Neural cell (in vitro differentiated cells): ENCODE measurements around the gene TMEM59L. TPM values are rescaled to one million over a fixed set of nuclear protein-coding genes. Genes with fewer than 3 reads are reported as not detected.

ENCODE experiments used
- H2AFZ ChIP-seq: fragments of 200-600, 300-800 bp; sonication (generic), shearing (Covaris generic); 2 replicates; pipeline ENCODE4 v1.6.0; 2014; ENCODE audit warnings: low read depth, mild to moderate bottlenecking, antibody characterized with exemption, low read length, moderate library complexity
- H3F3A ChIP-seq: fragments of 200-600 bp; shearing (Covaris generic); 2 replicates; pipeline ENCODE4 v1.6.1; 2016; ENCODE audit warnings: mild to moderate bottlenecking, moderate library complexity, mixed read lengths, antibody characterized with exemption, low read length; ENCODE audit not compliant: insufficient read depth, poor library complexity, severe bottlenecking
- H3K27ac ChIP-seq: fragments of 200-600, 300-800 bp; sonication (generic), shearing (Covaris generic); 2 replicates; pipeline ENCODE4 v1.5.1; 2014; ENCODE audit warnings: mild to moderate bottlenecking, low read length, moderate library complexity
- H3K27me3 ChIP-seq: fragments of 300-800, 200-600 bp; sonication (generic), shearing (Covaris generic); 2 replicates; pipeline ENCODE4 v1.6.0; 2014; ENCODE audit warnings: mild to moderate bottlenecking, low read depth, low read length, moderate library complexity; ENCODE audit not compliant: insufficient read depth
- H3K36me3 ChIP-seq: fragments of 300-800, 200-600 bp; sonication (generic), shearing (Covaris generic); 2 replicates; pipeline ENCODE4 v1.5.1; 2014; ENCODE audit warnings: mild to moderate bottlenecking, antibody characterized with exemption, low read length, moderate library complexity; ENCODE audit not compliant: insufficient read depth
- H3K4me2 ChIP-seq: fragments of 300-800, 200-600 bp; sonication (generic), shearing (Covaris generic); 2 replicates; pipeline ENCODE4 v1.6.0; 2014; ENCODE audit warnings: mild to moderate bottlenecking, low read length
- H3K4me3 ChIP-seq: fragments of 300-800, 200-600 bp; sonication (generic), shearing (Covaris generic); 2 replicates; pipeline ENCODE4 v1.5.1; 2014; ENCODE audit warnings: mild to moderate bottlenecking, low read length, moderate library complexity
- H3K79me2 ChIP-seq: fragments of 200-600 bp; shearing (Covaris generic); replicated peaks from 2 replicates; pipeline ENCODE4 v1.6.0; 2014; ENCODE audit warnings: mild to moderate bottlenecking, low read length, moderate library complexity; ENCODE audit not compliant: insufficient read depth
- H3K9ac ChIP-seq: fragments of 300-800, 200-600 bp; sonication (generic), shearing (Covaris generic); 2 replicates; pipeline ENCODE4 v1.6.1; 2016; ENCODE audit warnings: mild to moderate bottlenecking, low read length, mixed read lengths
- H3K9me2 ChIP-seq: fragments of 200-600 bp; shearing (Covaris generic); 2 replicates; pipeline ENCODE4 v1.6.1; 2016; ENCODE audit warnings: mild to moderate bottlenecking, low read length, mixed read lengths; ENCODE audit not compliant: insufficient read depth
- H3K9me3 ChIP-seq: fragments of 200-600, 300-800 bp; sonication (generic), shearing (Covaris generic); 2 replicates; pipeline ENCODE4 v1.6.1; 2016; ENCODE audit warnings: mild to moderate bottlenecking, mixed run types, low read length, moderate library complexity, mixed read lengths
- H4K20me1 ChIP-seq: fragments of 200-600 bp; shearing (Covaris generic); 2 replicates; pipeline ENCODE4 v1.6.1; 2016; ENCODE audit warnings: mild to moderate bottlenecking, mixed run types; ENCODE audit not compliant: insufficient read depth
- CTCF ChIP-seq: fragments of 450-650 bp; IDR thresholded peaks from 2 replicates; pipeline ENCODE4 v1.5.1; 2014; ENCODE audit warnings: antibody characterized with exemption, mild to moderate bottlenecking, moderate library complexity; ENCODE audit not compliant: poor library complexity, severe bottlenecking
- EP300 ChIP-seq: fragments of 450-650 bp; conservative IDR thresholded peaks from 2 replicates; pipeline ENCODE4 v1.6.1; 2014; ENCODE audit warnings: antibody characterized with exemption, mild to moderate bottlenecking, moderate library complexity; ENCODE audit not compliant: poor library complexity, severe bottlenecking
- EZH2 ChIP-seq: fragments of 200-600, 300-800 bp; shearing (Covaris generic), sonication (generic); IDR thresholded peaks from 2 replicates; pipeline ENCODE4 v1.6.1; 2014; ENCODE audit warnings: antibody characterized with exemption, low read length, borderline replicate concordance, mild to moderate bottlenecking; ENCODE audit not compliant: insufficient read depth, poor library complexity, severe bottlenecking
- MXI1 ChIP-seq: fragments of 450-650 bp; conservative IDR thresholded peaks from 2 replicates; pipeline ENCODE4 v1.6.1; 2014; ENCODE audit warnings: antibody characterized with exemption, mild to moderate bottlenecking; ENCODE audit not compliant: poor library complexity, severe bottlenecking
- POLR2AphosphoS5 ChIP-seq: IDR thresholded peaks from 2 replicates; pipeline ENCODE4 v1.6.1; 2012
- RAD21 ChIP-seq: fragments of 450-650 bp; conservative IDR thresholded peaks from 2 replicates; pipeline ENCODE4 v1.6.1; 2014; ENCODE audit warnings: antibody characterized with exemption, mild to moderate bottlenecking, moderate library complexity
- REST ChIP-seq: IDR thresholded peaks from 2 replicates; pipeline ENCODE4 v1.6.1; 2012; ENCODE audit warnings: borderline replicate concordance
- SMC3 ChIP-seq: fragments of 450-650 bp; conservative IDR thresholded peaks from 2 replicates; pipeline ENCODE4 v1.6.1; 2014; ENCODE audit warnings: antibody characterized with exemption, mild to moderate bottlenecking, moderate library complexity; ENCODE audit not compliant: poor library complexity
- TAF1 ChIP-seq: IDR thresholded peaks from 2 replicates; pipeline ENCODE4 v1.6.1; 2012; ENCODE audit warnings: low read depth
- polyA plus RNA-seq: library from polyadenylated mRNA; depleted of rRNA; stranded (reverse); fragments of >200 nt; gene quantifications from 2 replicates; pipeline ENCODE4 v1.2.3, GENCODE V29; 2014

Gene TMEM59L
- polyA plus RNA-seq, 1 donor from 2014 or later: 138 TPM

GRCh38 chr19:18660939-18661670 lies 48.4 kb downstream of the TMEM59L start:
- no peak overlapping the region for H3K9ac ChIP-seq
- no peak overlapping the region for H3K4me3 ChIP-seq
- TF ChIP-seq RAD21 (no peak), POLR2AphosphoS5 (no peak), EP300 (no peak), EZH2 (no peak), TAF1 (no peak), MXI1 (no peak), CTCF (no peak), REST (no peak), SMC3 (no peak)
- no peaks in the 10 kb centered on the region for H3K9me3 ChIP-seq
- H3K9me2 ChIP-seq: no peaks in the 10 kb centered on the region
- no peaks in the 10 kb centered on the region for H4K20me1 ChIP-seq
- no peaks in the 10 kb centered on the region for H3K27me3 ChIP-seq
- H2AFZ ChIP-seq: no peak overlapping the region
- H3K27ac ChIP-seq: no peak overlapping the region
- no peak overlapping the region for H3K4me2 ChIP-seq
- H3F3A ChIP-seq: no peaks in the 10 kb centered on the region
- no peaks in the 10 kb centered on the region for H3K36me3 ChIP-seq
- H3K79me2 ChIP-seq: peaks cover 4% of the 10 kb centered on the region

- Histone ChIP-seq H3K9ac (no peak overlapping the region), H3K4me2 (no peak overlapping the region), H3K36me3 (no peaks in the 10 kb centered on the region), H4K20me1 (no peaks in the 10 kb centered on the region), H3K9me2 (no peaks in the 10 kb centered on the region), H3F3A (no peaks in the 10 kb centered on the region), H3K79me2 (no peaks in the 10 kb centered on the region), H3K9me3 (no peaks in the 10 kb centered on the region), H2AFZ (no peak overlapping the region), H3K27ac (no peak overlapping the region), H3K4me3 (no peak overlapping the region), H3K27me3 (no peaks in the 10 kb centered on the region)
- TF ChIP-seq POLR2AphosphoS5: no peak
- TF ChIP-seq REST: no peak
- TF ChIP-seq CTCF: no peak
- no peak for TF ChIP-seq EP300
- TF ChIP-seq RAD21: no peak
- TF ChIP-seq MXI1: no peak
- no peak for TF ChIP-seq SMC3
- no peak for TF ChIP-seq TAF1
- TF ChIP-seq EZH2: no peak
Measured at GRCh38 chr19:18662972-18663732, 50.5 kb downstream of the TMEM59L start.
